OCI-LY1 (cell line): ENCODE measurements around the gene C3orf70.

Source experiments
- CTCF ChIP-seq: fragments of 200-600 bp; sonication (generic), shearing (Covaris generic); IDR thresholded peaks from 2 replicates; pipeline ENCODE4 v1.5.1; 2017; ENCODE audit warnings: mild to moderate bottlenecking, antibody characterized with exemption, low read length, moderate library complexity, mixed read lengths
- EZH2 ChIP-seq: fragments of 200-600 bp; sonication (generic), shearing (Covaris generic); IDR thresholded peaks from 2 replicates; pipeline ENCODE4 v1.8.0; 2017; ENCODE audit warnings: borderline replicate concordance, mixed run types, mild to moderate bottlenecking, antibody characterized with exemption, low read length, moderate library complexity, mixed read lengths

- no peak for TF ChIP-seq CTCF
- TF ChIP-seq EZH2, result no peak
Observed at GRCh38 chr3:185063431-185063830, 89.4 kb downstream of the C3orf70 start.
